ENCODE measurements around the gene P2RX2.

DNA sequence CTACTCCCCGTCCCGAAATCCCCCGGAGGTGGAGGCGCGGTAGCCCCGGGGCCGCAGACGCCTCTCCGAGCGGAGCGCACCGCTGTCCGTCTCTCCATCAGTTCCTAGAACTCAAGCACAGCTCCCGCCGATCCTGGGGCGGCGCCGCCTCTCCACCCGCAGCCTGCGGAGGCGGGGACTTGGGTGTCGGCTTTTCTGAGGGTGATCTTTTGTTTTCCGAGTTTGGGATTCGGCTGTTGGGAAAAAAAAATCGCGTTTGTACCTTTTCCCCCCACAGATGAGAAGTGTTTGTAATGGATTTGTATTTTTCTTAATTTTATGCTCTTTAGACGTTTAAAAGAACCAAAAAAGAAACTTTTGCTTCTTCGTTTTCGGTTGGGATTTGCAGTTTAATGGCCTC is 34.8 kb upstream of the P2RX2 start:
- TF ChIP-seq, protein P1, sequence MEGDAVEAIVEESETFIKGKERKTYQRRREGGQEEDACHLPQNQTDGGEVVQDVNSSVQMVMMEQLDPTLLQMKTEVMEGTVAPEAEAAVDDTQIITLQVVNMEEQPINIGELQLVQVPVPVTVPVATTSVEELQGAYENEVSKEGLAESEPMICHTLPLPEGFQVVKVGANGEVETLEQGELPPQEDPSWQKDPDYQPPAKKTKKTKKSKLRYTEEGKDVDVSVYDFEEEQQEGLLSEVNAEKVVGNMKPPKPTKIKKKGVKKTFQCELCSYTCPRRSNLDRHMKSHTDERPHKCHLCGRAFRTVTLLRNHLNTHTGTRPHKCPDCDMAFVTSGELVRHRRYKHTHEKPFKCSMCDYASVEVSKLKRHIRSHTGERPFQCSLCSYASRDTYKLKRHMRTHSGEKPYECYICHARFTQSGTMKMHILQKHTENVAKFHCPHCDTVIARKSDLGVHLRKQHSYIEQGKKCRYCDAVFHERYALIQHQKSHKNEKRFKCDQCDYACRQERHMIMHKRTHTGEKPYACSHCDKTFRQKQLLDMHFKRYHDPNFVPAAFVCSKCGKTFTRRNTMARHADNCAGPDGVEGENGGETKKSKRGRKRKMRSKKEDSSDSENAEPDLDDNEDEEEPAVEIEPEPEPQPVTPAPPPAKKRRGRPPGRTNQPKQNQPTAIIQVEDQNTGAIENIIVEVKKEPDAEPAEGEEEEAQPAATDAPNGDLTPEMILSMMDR (IDR thresholded peaks at IDR 0.05; ENCODE audit: low read depth, low read length, missing input control): no peak
- no peak for TF ChIP-seq SP1 (IDR thresholded peaks at IDR 0.05)
- TF ChIP-seq ZBTB33 (IDR thresholded peaks at IDR 0.05): no peak
- TF ChIP-seq FOXA1 (IDR thresholded peaks at IDR 0.05): no peak
- no peak for TF ChIP-seq GABPA (IDR thresholded peaks at IDR 0.05 in 1 of 2, conservative IDR thresholded peaks at IDR 0.05 in 1 of 2)

Data from liver (tissue), 3 donors.